HEK293 (cell line): ENCODE data around the gene BTBD9.

ENCODE experiments used
- CTCF ChIA-PET: fragments of 350-600 bp; formaldehyde crosslinking; extraction: SDS; loops from one replicate; lab custom pipeline; 2021; ENCODE audit warnings: antibody characterized with exemption; lab: Yijun Ruan, JAX
- POLR2A ChIA-PET: fragments of 300-600 bp; formaldehyde crosslinking; extraction: SDS; loops from one replicate; lab custom pipeline; 2020; ENCODE audit warnings: antibody characterized with exemption, inconsistent platforms; lab: Yijun Ruan, JAX
- H3K27ac ChIP-seq: fragments of 200-500 bp; sonication (Bioruptor generic); 2 replicates; pipeline ENCODE4 v1.5.1; 2014; ENCODE audit warnings: low read depth, low read length, control low read depth, inconsistent platforms; ENCODE audit errors: extremely low read depth
- H3K36me3 ChIP-seq, 2 experiments: fragments of 200-500 bp in 1 of 2; sonication (Bioruptor generic) in 1 of 2; 1 replicate in 1 of 2; 2 replicates in 1 of 2; pipeline ENCODE4 v1.5.1; 2014 to 2017; ENCODE audit warnings: inconsistent platforms in 2 of 2, low read length in 2 of 2; ENCODE audit not compliant: control insufficient read depth in 2 of 2, insufficient read depth in 1 of 2
- H3K4me1 ChIP-seq: fragments of 200-500 bp; sonication (Bioruptor generic); 2 replicates; pipeline ENCODE4 v1.5.1; 2014; ENCODE audit warnings: mild to moderate bottlenecking, low read length, inconsistent platforms; ENCODE audit not compliant: control insufficient read depth, insufficient read depth
- H3K4me3 ChIP-seq: 2 replicates; pipeline ENCODE4 v1.5.1; 2011; ENCODE audit warnings: low read depth, mild to moderate bottlenecking, control low read depth, low read length, moderate library complexity
- H3K9me3 ChIP-seq: fragments of 200-500 bp; sonication (Bioruptor generic); 2 replicates; pipeline ENCODE4 v1.5.1; 2014; ENCODE audit warnings: low read depth, low read length, inconsistent platforms; ENCODE audit not compliant: control insufficient read depth, insufficient read depth
- ATF2 ChIP-seq: fragments of 450-650 bp; formaldehyde crosslinking; IDR thresholded peaks from 2 replicates; pipeline ENCODE4 v1.5.1; 2016; ENCODE audit warnings: missing biosample characterization, missing genetic modification characterization, low read depth
- EGR2 ChIP-seq: fragments of 450-650 bp; formaldehyde crosslinking; IDR thresholded peaks from 2 replicates; pipeline ENCODE4 v1.5.1; 2016; ENCODE audit warnings: low read depth, missing biosample characterization, missing genetic modification characterization
- FEZF1 ChIP-seq: fragments of 450-650 bp; formaldehyde crosslinking; IDR thresholded peaks from 2 replicates; pipeline ENCODE4 v1.5.1; 2016; ENCODE audit warnings: missing biosample characterization, missing genetic modification characterization
- KLF7 ChIP-seq: fragments of 450-650 bp; formaldehyde crosslinking; IDR thresholded peaks from 2 replicates; pipeline ENCODE4 v1.5.1; 2016; ENCODE audit warnings: missing biosample characterization, missing genetic modification characterization, borderline replicate concordance
- MZF1 ChIP-seq: fragments of 450-650 bp; formaldehyde crosslinking; IDR thresholded peaks from 2 replicates; pipeline ENCODE4 v1.5.1; 2017; ENCODE audit warnings: missing biosample characterization, missing genetic modification characterization, borderline replicate concordance
- PRDM10 ChIP-seq: fragments of 450-650 bp; formaldehyde crosslinking; IDR thresholded peaks from 2 replicates; pipeline ENCODE4 v1.5.1; 2016; ENCODE audit warnings: missing biosample characterization, missing genetic modification characterization
- YY1 ChIP-seq: fragments of 450-650 bp; formaldehyde crosslinking; IDR thresholded peaks from 2 replicates; pipeline ENCODE4 v1.5.1; 2018; ENCODE audit warnings: missing biosample characterization, missing genetic modification characterization
- ZBTB20 ChIP-seq: fragments of 450-650 bp; formaldehyde crosslinking; IDR thresholded peaks from 2 replicates; pipeline ENCODE4 v1.5.1; 2016; ENCODE audit warnings: missing biosample characterization, missing genetic modification characterization
- ZFP41 ChIP-seq: fragments of 450-650 bp; formaldehyde crosslinking; IDR thresholded peaks from 2 replicates; pipeline ENCODE4 v1.5.1; 2016; ENCODE audit warnings: missing biosample characterization, missing genetic modification characterization, borderline replicate concordance
- ZNF155 ChIP-seq: fragments of 450-650 bp; formaldehyde crosslinking; IDR thresholded peaks from 2 replicates; pipeline ENCODE4 v1.5.1; 2016; ENCODE audit warnings: missing biosample characterization, missing genetic modification characterization
- ZNF211 ChIP-seq: fragments of 450-650 bp; formaldehyde crosslinking; IDR thresholded peaks from 2 replicates; pipeline ENCODE4 v1.5.1; 2016; ENCODE audit warnings: low read depth, missing biosample characterization, missing genetic modification characterization
- ZNF221 ChIP-seq: fragments of 450-650 bp; formaldehyde crosslinking; IDR thresholded peaks from 2 replicates; pipeline ENCODE4 v1.5.1; 2017; ENCODE audit warnings: missing biosample characterization, missing genetic modification characterization, borderline replicate concordance
- ZNF223 ChIP-seq: fragments of 450-650 bp; formaldehyde crosslinking; IDR thresholded peaks from 2 replicates; pipeline ENCODE4 v1.5.1; 2016; ENCODE audit warnings: missing biosample characterization, missing genetic modification characterization
- ZNF24 ChIP-seq: fragments of 450-650 bp; formaldehyde crosslinking; IDR thresholded peaks from 2 replicates; pipeline ENCODE4 v1.5.1; 2016; ENCODE audit warnings: missing biosample characterization, missing genetic modification characterization
- ZNF341 ChIP-seq: fragments of 450-650 bp; formaldehyde crosslinking; IDR thresholded peaks from 2 replicates; pipeline ENCODE4; 2016; ENCODE audit warnings: low read depth, missing biosample characterization, missing genetic modification characterization
- ZNF426 ChIP-seq: fragments of 450-650 bp; formaldehyde crosslinking; IDR thresholded peaks from 2 replicates; pipeline ENCODE4 v1.5.1; 2017; ENCODE audit warnings: missing biosample characterization, missing genetic modification characterization, mild to moderate bottlenecking, inconsistent platforms, moderate library complexity
- ZNF48 ChIP-seq: fragments of 450-650 bp; formaldehyde crosslinking; IDR thresholded peaks from 2 replicates; pipeline ENCODE4 v1.5.1; 2016; ENCODE audit warnings: missing biosample characterization, missing genetic modification characterization
- ZNF548 ChIP-seq: fragments of 450-650 bp; formaldehyde crosslinking; IDR thresholded peaks from 2 replicates; pipeline ENCODE4 v1.5.1; 2016; ENCODE audit warnings: missing biosample characterization, missing genetic modification characterization
- ZNF747 ChIP-seq: fragments of 450-650 bp; formaldehyde crosslinking; IDR thresholded peaks from 2 replicates; pipeline ENCODE4 v1.5.1; 2016; ENCODE audit warnings: missing biosample characterization, missing genetic modification characterization
- ZNF785 ChIP-seq: fragments of 450-650 bp; formaldehyde crosslinking; IDR thresholded peaks from 2 replicates; pipeline ENCODE4 v1.5.1; 2016; ENCODE audit warnings: missing biosample characterization, missing genetic modification characterization
- ZSCAN16 ChIP-seq: fragments of 450-650 bp; formaldehyde crosslinking; IDR thresholded peaks from 2 replicates; pipeline ENCODE4 v1.5.1; 2016; ENCODE audit warnings: missing biosample characterization, missing genetic modification characterization
- ZSCAN23 ChIP-seq: fragments of 450-650 bp; formaldehyde crosslinking; IDR thresholded peaks from 2 replicates; pipeline ENCODE4 v1.5.1; 2016; ENCODE audit warnings: missing biosample characterization, missing genetic modification characterization
- ZSCAN4 ChIP-seq: fragments of 450-650 bp; formaldehyde crosslinking; IDR thresholded peaks from 2 replicates; pipeline ENCODE4 v1.5.1; 2017; ENCODE audit warnings: missing biosample characterization, missing genetic modification characterization
- TF ChIP-seq, protein P1 (sequence below): fragments of 450-650 bp; formaldehyde crosslinking; IDR thresholded peaks from 2 replicates; pipeline ENCODE4 v1.5.1; 2016; ENCODE audit warnings: missing biosample characterization, missing genetic modification characterization
- TF ChIP-seq, protein P2 (sequence below): fragments of 450-650 bp; formaldehyde crosslinking; IDR thresholded peaks from 2 replicates; pipeline ENCODE4 v1.5.1; 2016; ENCODE audit warnings: missing biosample characterization, missing genetic modification characterization
- TF ChIP-seq, protein P3 (sequence below): fragments of 450-650 bp; IDR thresholded peaks from 2 replicates; pipeline ENCODE4 v1.5.1; 2018; ENCODE audit warnings: missing biosample characterization, mild to moderate bottlenecking, missing genetic modification characterization

The BTBD9 gene

DNA sequence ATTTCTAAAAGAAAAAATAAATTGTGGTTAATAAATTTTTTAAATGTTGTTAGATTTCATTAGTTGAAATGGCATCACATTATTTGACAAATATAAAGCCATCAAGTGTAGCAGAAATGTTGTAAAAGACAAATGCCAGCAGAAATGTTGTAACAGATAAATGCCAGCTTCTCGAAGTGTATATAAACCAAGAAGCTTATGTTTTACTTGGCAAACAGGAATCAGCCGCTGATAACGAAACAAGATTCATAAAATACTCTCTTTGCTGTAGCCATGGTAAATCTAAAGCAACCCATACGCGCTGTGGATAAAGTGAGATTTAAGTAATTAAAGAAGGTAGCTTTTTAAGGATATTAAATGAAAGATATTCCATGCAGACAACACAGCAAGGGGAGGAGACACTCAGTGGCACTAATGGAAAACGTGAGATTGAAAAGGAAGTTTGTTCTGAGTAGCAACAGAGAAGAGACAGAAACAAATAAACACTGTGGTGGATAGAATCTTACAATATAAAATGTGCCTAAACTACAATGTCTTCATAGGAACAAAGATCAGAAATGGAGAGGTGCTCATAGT is 29.6 kb downstream of the BTBD9 start (continued):
- TF ChIP-seq ZFP41 (tag by site-specific recombination) (no peak), YY1 (tag by site-specific recombination) (no peak)

GRCh38 chr6:38604700-38605099 is 35.0 kb downstream of the BTBD9 start:
- no peaks in the 10 kb centered on the region for H3K9me3 ChIP-seq
- no peaks in the 10 kb centered on the region for H3K36me3 ChIP-seq
- POLR2A ChIA-PET: interaction anchor here (0.8 kb wide), 1 partner anchor 38 kb away, joined by 3 read pairs; no protein-coding TSS in a partner anchor
- H3K4me3 ChIP-seq: no peak overlapping the region
- H3K27ac ChIP-seq: no peak overlapping the region
- H3K4me1 ChIP-seq: peaks cover 18% of the 10 kb centered on the region
- CTCF ChIA-PET: interaction anchor here (0.5 to 0.7 kb wide), 3 partner anchors 60 to 425 kb away, joined by 3 to 4 read pairs (median 4); no protein-coding TSS in a partner anchor
- TF ChIP-seq ZSCAN4 (tag by site-specific recombination) (no peak), ZNF24 (peak; percentile 78), ZNF341 (tag by site-specific recombination) (no peak), FEZF1 (tag by site-specific recombination) (peak; percentile 73), ZBTB20 (tag by site-specific recombination) (no peak), ZNF155 (no peak), ATF2 (tag by site-specific recombination) (peak; percentile 71), ZNF548 (tag by site-specific recombination) (no peak), ZNF747 (tag by site-specific recombination) (no peak), ZNF211 (no peak), ZNF785 (tag by site-specific recombination) (no peak), ZNF223 (tag by site-specific recombination) (no peak), MZF1 (peak; percentile 14; the same call in 1 of the 2 replicates), ZSCAN16 (tag by site-specific recombination) (no peak), ZNF426 (tag by site-specific recombination) (no peak), EGR2 (tag by site-specific recombination) (no peak), PRDM10 (tag by site-specific recombination) (no peak), ZSCAN23 (peak; percentile 54; the same call in 1 of the 2 replicates), ZNF48 (no peak), KLF7 (tag by site-specific recombination) (no peak), ZNF221 (tag by site-specific recombination) (no peak)
- TF ChIP-seq, protein P1, sequence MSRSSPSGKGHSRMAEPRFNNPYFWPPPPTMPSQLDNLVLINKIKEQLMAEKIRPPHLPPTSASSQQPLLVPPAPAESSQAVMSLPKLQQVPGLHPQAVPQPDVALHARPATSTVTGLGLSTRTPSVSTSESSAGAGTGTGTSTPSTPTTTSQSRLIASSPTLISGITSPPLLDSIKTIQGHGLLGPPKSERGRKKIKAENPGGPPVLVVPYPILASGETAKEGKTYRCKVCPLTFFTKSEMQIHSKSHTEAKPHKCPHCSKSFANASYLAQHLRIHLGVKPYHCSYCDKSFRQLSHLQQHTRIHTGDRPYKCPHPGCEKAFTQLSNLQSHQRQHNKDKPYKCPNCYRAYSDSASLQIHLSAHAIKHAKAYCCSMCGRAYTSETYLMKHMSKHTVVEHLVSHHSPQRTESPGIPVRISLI (tag by site-specific recombination): no peak
- TF ChIP-seq, protein P2, sequence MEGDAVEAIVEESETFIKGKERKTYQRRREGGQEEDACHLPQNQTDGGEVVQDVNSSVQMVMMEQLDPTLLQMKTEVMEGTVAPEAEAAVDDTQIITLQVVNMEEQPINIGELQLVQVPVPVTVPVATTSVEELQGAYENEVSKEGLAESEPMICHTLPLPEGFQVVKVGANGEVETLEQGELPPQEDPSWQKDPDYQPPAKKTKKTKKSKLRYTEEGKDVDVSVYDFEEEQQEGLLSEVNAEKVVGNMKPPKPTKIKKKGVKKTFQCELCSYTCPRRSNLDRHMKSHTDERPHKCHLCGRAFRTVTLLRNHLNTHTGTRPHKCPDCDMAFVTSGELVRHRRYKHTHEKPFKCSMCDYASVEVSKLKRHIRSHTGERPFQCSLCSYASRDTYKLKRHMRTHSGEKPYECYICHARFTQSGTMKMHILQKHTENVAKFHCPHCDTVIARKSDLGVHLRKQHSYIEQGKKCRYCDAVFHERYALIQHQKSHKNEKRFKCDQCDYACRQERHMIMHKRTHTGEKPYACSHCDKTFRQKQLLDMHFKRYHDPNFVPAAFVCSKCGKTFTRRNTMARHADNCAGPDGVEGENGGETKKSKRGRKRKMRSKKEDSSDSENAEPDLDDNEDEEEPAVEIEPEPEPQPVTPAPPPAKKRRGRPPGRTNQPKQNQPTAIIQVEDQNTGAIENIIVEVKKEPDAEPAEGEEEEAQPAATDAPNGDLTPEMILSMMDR: no peak
- TF ChIP-seq, protein P3, sequence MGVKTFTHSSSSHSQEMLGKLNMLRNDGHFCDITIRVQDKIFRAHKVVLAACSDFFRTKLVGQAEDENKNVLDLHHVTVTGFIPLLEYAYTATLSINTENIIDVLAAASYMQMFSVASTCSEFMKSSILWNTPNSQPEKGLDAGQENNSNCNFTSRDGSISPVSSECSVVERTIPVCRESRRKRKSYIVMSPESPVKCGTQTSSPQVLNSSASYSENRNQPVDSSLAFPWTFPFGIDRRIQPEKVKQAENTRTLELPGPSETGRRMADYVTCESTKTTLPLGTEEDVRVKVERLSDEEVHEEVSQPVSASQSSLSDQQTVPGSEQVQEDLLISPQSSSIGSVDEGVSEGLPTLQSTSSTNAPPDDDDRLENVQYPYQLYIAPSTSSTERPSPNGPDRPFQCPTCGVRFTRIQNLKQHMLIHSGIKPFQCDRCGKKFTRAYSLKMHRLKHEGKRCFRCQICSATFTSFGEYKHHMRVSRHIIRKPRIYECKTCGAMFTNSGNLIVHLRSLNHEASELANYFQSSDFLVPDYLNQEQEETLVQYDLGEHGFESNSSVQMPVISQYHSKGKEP (tag by site-specific recombination): 0 out of 2 replicates have a peak, but pooled peaks have one; percentile 53
